WTC11 (cell line): ENCODE measurements around the gene MRPS9. TPM values are rescaled to one million over a fixed set of nuclear protein-coding genes. Genes with fewer than 3 reads are reported as not detected.

ENCODE experiments used
- ATAC-seq: fragments of 200-7000 bp; cut with Tn5 transposase; 2 replicates; pipeline ENCODE4 v1.10.0; 2021; ENCODE audit warnings: mild to moderate bottlenecking, moderate library complexity
- CTCF ChIA-PET: fragments of 300-600 bp; sonication (Branson Sonifier 250); formaldehyde crosslinking; loops from one replicate; lab custom pipeline; 2021; ENCODE audit warnings: antibody characterized with exemption; lab: Charles Lee
- POLR2A ChIA-PET: fragments of 350-600 bp; sonication (Branson Sonifier 250); formaldehyde crosslinking; loops from one replicate; lab custom pipeline; 2021; ENCODE audit warnings: antibody characterized with exemption; lab: Charles Lee
- DNase-seq: peaks from one replicate; pipeline ENCODE4 v3.0.0; 2021; ENCODE audit warnings: low spot score
- H3K27ac Mint-ChIP-seq: 2 replicates; pipeline ENCODE4 v1.8.0; 2021; ENCODE audit warnings: mixed read lengths
- H3K27me3 Mint-ChIP-seq: 2 replicates; pipeline ENCODE4 v1.8.0; 2021; ENCODE audit warnings: low read depth, mild to moderate bottlenecking, moderate library complexity, mixed read lengths
- H3K36me3 Mint-ChIP-seq: 2 replicates; pipeline ENCODE4 v1.8.0; 2021; ENCODE audit warnings: mixed read lengths
- H3K4me1 Mint-ChIP-seq: 2 replicates; pipeline ENCODE4 v1.8.0; 2022; ENCODE audit warnings: mixed read lengths
- H3K4me3 Mint-ChIP-seq: 2 replicates; pipeline ENCODE4 v1.8.0; 2021; ENCODE audit warnings: mild to moderate bottlenecking, moderate library complexity, mixed read lengths
- H3K9me3 Mint-ChIP-seq: 2 replicates; pipeline ENCODE4 v1.8.0; 2021; ENCODE audit warnings: mixed read lengths
- AFF4 ChIP-seq: sonication (generic); formaldehyde crosslinking; IDR thresholded peaks from 2 replicates; pipeline ENCODE4 v1.8.1; 2023; ENCODE audit warnings: mild to moderate bottlenecking, missing genetic modification reagents, borderline replicate concordance
- CBFB ChIP-seq: sonication (generic); formaldehyde crosslinking; IDR thresholded peaks from 2 replicates; pipeline ENCODE4 v1.8.1; 2022; ENCODE audit warnings: mild to moderate bottlenecking, low read depth, missing genetic modification reagents
- E2F1 ChIP-seq: sonication (generic); formaldehyde crosslinking; IDR thresholded peaks from 2 replicates; pipeline ENCODE4 v1.8.0; 2022; ENCODE audit warnings: mild to moderate bottlenecking, missing genetic modification reagents
- ETV6 ChIP-seq: sonication (generic); formaldehyde crosslinking; IDR thresholded peaks from 2 replicates; pipeline ENCODE4 v1.8.1; 2022; ENCODE audit warnings: mild to moderate bottlenecking, missing genetic modification reagents
- FOXJ3 ChIP-seq: sonication (generic); formaldehyde crosslinking; IDR thresholded peaks from 2 replicates; pipeline ENCODE4 v1.9.0; 2021; ENCODE audit warnings: missing genetic modification reagents, mild to moderate bottlenecking, borderline replicate concordance
- FOXP1 ChIP-seq: sonication (generic); formaldehyde crosslinking; IDR thresholded peaks from 2 replicates; pipeline ENCODE4 v1.8.0; 2022; ENCODE audit warnings: missing genetic modification reagents, mild to moderate bottlenecking, moderate library complexity, borderline replicate concordance
- FOXP4 ChIP-seq: sonication (generic); formaldehyde crosslinking; IDR thresholded peaks from 2 replicates; pipeline ENCODE4 v1.8.0; 2022; ENCODE audit warnings: mild to moderate bottlenecking, missing genetic modification reagents
- JUN ChIP-seq: sonication (generic); formaldehyde crosslinking; IDR thresholded peaks from 2 replicates; pipeline ENCODE4 v1.8.0; 2023; ENCODE audit warnings: mild to moderate bottlenecking, missing genetic modification reagents
- MLX ChIP-seq: sonication (generic); formaldehyde crosslinking; IDR thresholded peaks from 2 replicates; pipeline ENCODE4 v1.8.1; 2023; ENCODE audit warnings: mild to moderate bottlenecking, missing genetic modification reagents, moderate library complexity
- MXD4 ChIP-seq: fragments of 250-450 bp; sonication (Bioruptor Pico); IDR thresholded peaks from 2 replicates; pipeline ENCODE4 v1.8.0; 2021; ENCODE audit warnings: mild to moderate bottlenecking, moderate library complexity, borderline replicate concordance
- PRRX2 ChIP-seq: fragments of 250-450 bp; sonication (Bioruptor Pico); IDR thresholded peaks from 2 replicates; pipeline ENCODE4 v1.8.0; 2021; ENCODE audit warnings: mild to moderate bottlenecking
- SP1 ChIP-seq: sonication (generic); formaldehyde crosslinking; conservative IDR thresholded peaks from 2 replicates; pipeline ENCODE4 v1.8.1; 2022; ENCODE audit warnings: missing genetic modification reagents
- ZBTB21 ChIP-seq: sonication (generic); formaldehyde crosslinking; IDR thresholded peaks from 2 replicates; pipeline ENCODE4 v1.8.1; 2023; ENCODE audit warnings: mild to moderate bottlenecking, missing genetic modification reagents, borderline replicate concordance
- ZNF219 ChIP-seq: sonication (generic); formaldehyde crosslinking; IDR thresholded peaks from 2 replicates; pipeline ENCODE4 v1.8.0; 2023; ENCODE audit warnings: missing genetic modification reagents, mild to moderate bottlenecking, borderline replicate concordance
- ZNF512 ChIP-seq: sonication (generic); formaldehyde crosslinking; IDR thresholded peaks from 2 replicates; pipeline ENCODE4 v1.8.1; 2022; ENCODE audit warnings: missing genetic modification reagents, borderline replicate concordance
- total RNA-seq: library from RNA; stranded (reverse); gene quantifications from 3 replicates; pipeline ENCODE4 v1.2.3, GENCODE V29; 2021
- TF ChIP-seq, protein P1 (sequence below): sonication (generic); formaldehyde crosslinking; IDR thresholded peaks from 2 replicates; pipeline ENCODE4 v1.8.1; 2022; ENCODE audit warnings: low read depth, missing genetic modification reagents, borderline replicate concordance
- TF ChIP-seq, protein P2 (sequence below): sonication (generic); formaldehyde crosslinking; IDR thresholded peaks from 2 replicates; pipeline ENCODE4 v1.8.0; 2023; ENCODE audit warnings: mild to moderate bottlenecking, missing genetic modification reagents
- TF ChIP-seq, protein P3 (sequence below): fragments of 200-600 bp; IDR thresholded peaks from 2 replicates; pipeline ENCODE4 v1.8.0; 2022; ENCODE audit warnings: antibody characterized with exemption
- TF ChIP-seq, protein P4 (sequence below): sonication (generic); formaldehyde crosslinking; conservative IDR thresholded peaks from 2 replicates; pipeline ENCODE4 v1.8.1; 2022; ENCODE audit warnings: mild to moderate bottlenecking, missing genetic modification reagents
- TF ChIP-seq, protein P5 (sequence below): fragments of 250-450 bp; sonication (Bioruptor Pico); IDR thresholded peaks from 2 replicates; pipeline ENCODE4 v1.9.0; 2021; ENCODE audit warnings: mild to moderate bottlenecking

MRPS9 gene
- total RNA-seq, 1 experiment from 2014 or later = 75.3 TPM

- H3K27me3 Mint-ChIP-seq = no peaks in the 10 kb centered on the region; the same call in 1 of the 2 replicates
- peaks cover 15% of the 10 kb centered on the region for H3K4me1 Mint-ChIP-seq
- ChIA-PET POLR2A (interaction anchor here (0.6 kb wide), 1 partner anchor 125 kb away, joined by 3 read pairs; no protein-coding TSS in a partner anchor), CTCF (interaction anchor here (1.1 to 2.4 kb wide), 3 partner anchors 124 to 131 kb away, joined by 3 to 11 read pairs (median 6); no protein-coding TSS in a partner anchor)
- H3K9me3 Mint-ChIP-seq = no peaks in the 10 kb centered on the region
- no peak overlapping the region for H3K27ac Mint-ChIP-seq
- no peaks in the 10 kb centered on the region for H3K36me3 Mint-ChIP-seq
- no peak overlapping the region for H3K4me3 Mint-ChIP-seq
- ATAC-seq (no peak), DNase-seq (no peak)
- no peak for TF ChIP-seq MXD4 (CRISPR knock-in tag)
- no peak for TF ChIP-seq SP1 (CRISPR knock-in tag)
- no peak for TF ChIP-seq FOXJ3 (CRISPR knock-in tag)
- no peak for TF ChIP-seq FOXP4 (CRISPR knock-in tag)
- no peak for TF ChIP-seq MLX (CRISPR knock-in tag)
- no peak for TF ChIP-seq ZNF219 (CRISPR knock-in tag)
- no peak for TF ChIP-seq ETV6
- no peak for TF ChIP-seq ZNF512 (CRISPR knock-in tag)
- TF ChIP-seq CBFB (CRISPR knock-in tag) = no peak
- no peak for TF ChIP-seq FOXP1 (CRISPR knock-in tag)
- TF ChIP-seq, protein P1, sequence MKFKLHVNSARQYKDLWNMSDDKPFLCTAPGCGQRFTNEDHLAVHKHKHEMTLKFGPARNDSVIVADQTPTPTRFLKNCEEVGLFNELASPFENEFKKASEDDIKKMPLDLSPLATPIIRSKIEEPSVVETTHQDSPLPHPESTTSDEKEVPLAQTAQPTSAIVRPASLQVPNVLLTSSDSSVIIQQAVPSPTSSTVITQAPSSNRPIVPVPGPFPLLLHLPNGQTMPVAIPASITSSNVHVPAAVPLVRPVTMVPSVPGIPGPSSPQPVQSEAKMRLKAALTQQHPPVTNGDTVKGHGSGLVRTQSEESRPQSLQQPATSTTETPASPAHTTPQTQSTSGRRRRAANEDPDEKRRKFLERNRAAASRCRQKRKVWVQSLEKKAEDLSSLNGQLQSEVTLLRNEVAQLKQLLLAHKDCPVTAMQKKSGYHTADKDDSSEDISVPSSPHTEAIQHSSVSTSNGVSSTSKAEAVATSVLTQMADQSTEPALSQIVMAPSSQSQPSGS (CRISPR knock-in tag) = no peak
- no peak for TF ChIP-seq ZBTB21
- TF ChIP-seq, protein P2, sequence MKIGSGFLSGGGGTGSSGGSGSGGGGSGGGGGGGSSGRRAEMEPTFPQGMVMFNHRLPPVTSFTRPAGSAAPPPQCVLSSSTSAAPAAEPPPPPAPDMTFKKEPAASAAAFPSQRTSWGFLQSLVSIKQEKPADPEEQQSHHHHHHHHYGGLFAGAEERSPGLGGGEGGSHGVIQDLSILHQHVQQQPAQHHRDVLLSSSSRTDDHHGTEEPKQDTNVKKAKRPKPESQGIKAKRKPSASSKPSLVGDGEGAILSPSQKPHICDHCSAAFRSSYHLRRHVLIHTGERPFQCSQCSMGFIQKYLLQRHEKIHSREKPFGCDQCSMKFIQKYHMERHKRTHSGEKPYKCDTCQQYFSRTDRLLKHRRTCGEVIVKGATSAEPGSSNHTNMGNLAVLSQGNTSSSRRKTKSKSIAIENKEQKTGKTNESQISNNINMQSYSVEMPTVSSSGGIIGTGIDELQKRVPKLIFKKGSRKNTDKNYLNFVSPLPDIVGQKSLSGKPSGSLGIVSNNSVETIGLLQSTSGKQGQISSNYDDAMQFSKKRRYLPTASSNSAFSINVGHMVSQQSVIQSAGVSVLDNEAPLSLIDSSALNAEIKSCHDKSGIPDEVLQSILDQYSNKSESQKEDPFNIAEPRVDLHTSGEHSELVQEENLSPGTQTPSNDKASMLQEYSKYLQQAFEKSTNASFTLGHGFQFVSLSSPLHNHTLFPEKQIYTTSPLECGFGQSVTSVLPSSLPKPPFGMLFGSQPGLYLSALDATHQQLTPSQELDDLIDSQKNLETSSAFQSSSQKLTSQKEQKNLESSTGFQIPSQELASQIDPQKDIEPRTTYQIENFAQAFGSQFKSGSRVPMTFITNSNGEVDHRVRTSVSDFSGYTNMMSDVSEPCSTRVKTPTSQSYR = no peak
- TF ChIP-seq JUN (CRISPR knock-in tag) = no peak
- no peak for TF ChIP-seq PRRX2 (CRISPR knock-in tag)
- TF ChIP-seq, protein P3, sequence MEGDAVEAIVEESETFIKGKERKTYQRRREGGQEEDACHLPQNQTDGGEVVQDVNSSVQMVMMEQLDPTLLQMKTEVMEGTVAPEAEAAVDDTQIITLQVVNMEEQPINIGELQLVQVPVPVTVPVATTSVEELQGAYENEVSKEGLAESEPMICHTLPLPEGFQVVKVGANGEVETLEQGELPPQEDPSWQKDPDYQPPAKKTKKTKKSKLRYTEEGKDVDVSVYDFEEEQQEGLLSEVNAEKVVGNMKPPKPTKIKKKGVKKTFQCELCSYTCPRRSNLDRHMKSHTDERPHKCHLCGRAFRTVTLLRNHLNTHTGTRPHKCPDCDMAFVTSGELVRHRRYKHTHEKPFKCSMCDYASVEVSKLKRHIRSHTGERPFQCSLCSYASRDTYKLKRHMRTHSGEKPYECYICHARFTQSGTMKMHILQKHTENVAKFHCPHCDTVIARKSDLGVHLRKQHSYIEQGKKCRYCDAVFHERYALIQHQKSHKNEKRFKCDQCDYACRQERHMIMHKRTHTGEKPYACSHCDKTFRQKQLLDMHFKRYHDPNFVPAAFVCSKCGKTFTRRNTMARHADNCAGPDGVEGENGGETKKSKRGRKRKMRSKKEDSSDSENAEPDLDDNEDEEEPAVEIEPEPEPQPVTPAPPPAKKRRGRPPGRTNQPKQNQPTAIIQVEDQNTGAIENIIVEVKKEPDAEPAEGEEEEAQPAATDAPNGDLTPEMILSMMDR = no peak
- no peak for TF ChIP-seq E2F1 (CRISPR knock-in tag)
- TF ChIP-seq, protein P4, sequence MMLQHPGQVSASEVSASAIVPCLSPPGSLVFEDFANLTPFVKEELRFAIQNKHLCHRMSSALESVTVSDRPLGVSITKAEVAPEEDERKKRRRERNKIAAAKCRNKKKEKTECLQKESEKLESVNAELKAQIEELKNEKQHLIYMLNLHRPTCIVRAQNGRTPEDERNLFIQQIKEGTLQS (CRISPR knock-in tag) = no peak
- no peak for TF ChIP-seq AFF4
- TF ChIP-seq, protein P5, sequence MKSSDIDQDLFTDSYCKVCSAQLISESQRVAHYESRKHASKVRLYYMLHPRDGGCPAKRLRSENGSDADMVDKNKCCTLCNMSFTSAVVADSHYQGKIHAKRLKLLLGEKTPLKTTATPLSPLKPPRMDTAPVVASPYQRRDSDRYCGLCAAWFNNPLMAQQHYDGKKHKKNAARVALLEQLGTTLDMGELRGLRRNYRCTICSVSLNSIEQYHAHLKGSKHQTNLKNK (CRISPR knock-in tag) = no peak
Measured at GRCh38 chr2:105112345-105112744, 74.5 kb downstream of the MRPS9 start.
